Spleen (tissue), 11 donors: ENCODE measurements around the gene ZNF580. TPM values are rescaled to one million over a fixed set of nuclear protein-coding genes. Genes with fewer than 3 reads are reported as not detected.

Source experiments
- DNase-seq: peaks from one replicate; pipeline ENCODE4 v3.0.0-alpha.2; 2020
- H3K27ac ChIP-seq, 8 donors: fragments of 200-600 bp; sonication (generic) in 7 of 8; 1 replicate in 4 of 8; 2 replicates in 4 of 8; pipeline versions ENCODE4 v1.5.0 to v1.8.0; 2016 to 2021; ENCODE audit warnings: inconsistent platforms in 4 of 8, mild to moderate bottlenecking in 4 of 8, moderate library complexity in 1 of 8
- H3K27me3 ChIP-seq, 7 donors: fragments of 200-600 bp; sonication (generic) in 6 of 7; replicated peaks in 1 of 7; 1 replicate in 4 of 7; 2 replicates in 3 of 7; pipeline versions ENCODE4 v1.5.0 to v1.8.0; 2016 to 2021; ENCODE audit warnings: inconsistent platforms in 3 of 7, mild to moderate bottlenecking in 1 of 7
- H3K36me3 ChIP-seq, 6 donors: fragments of 200-600 bp; sonication (generic) in 5 of 6; 1 replicate in 4 of 6; 2 replicates in 2 of 6; pipeline versions ENCODE4 v1.5.0 to v1.8.0; 2016 to 2021; ENCODE audit warnings: inconsistent platforms in 2 of 6
- H3K4me1 ChIP-seq, 6 donors: fragments of 200-600 bp; sonication (generic) in 5 of 6; 1 replicate in 3 of 6; 2 replicates in 3 of 6; pipeline versions ENCODE4 v1.5.0 to v1.8.0; 2016 to 2021; ENCODE audit warnings: inconsistent platforms in 3 of 6
- H3K4me3 ChIP-seq, 8 donors: fragments of 200-600 bp; sonication (generic) in 7 of 8; 1 replicate in 4 of 8; 2 replicates in 4 of 8; pipeline versions ENCODE4 v1.5.0 to v1.8.0; 2016 to 2021; ENCODE audit warnings: inconsistent platforms in 4 of 8, mild to moderate bottlenecking in 4 of 8, moderate library complexity in 2 of 8
- H3K9me3 ChIP-seq, 8 donors: fragments of 200-600 bp; sonication (generic) in 7 of 8; 1 replicate in 4 of 8; 2 replicates in 4 of 8; pipeline versions ENCODE4 v1.5.0 to v1.8.0; 2016 to 2021; ENCODE audit warnings: inconsistent platforms in 4 of 8
- POLR2A ChIP-seq, 3 donors: fragments of 450-650 bp; IDR thresholded peaks; one replicate each; pipeline ENCODE4 v1.5.1; 2017; ENCODE audit warnings: antibody characterized with exemption in 3 of 3, mild to moderate bottlenecking in 1 of 3
- POLR2AphosphoS5 ChIP-seq, 3 donors: sonication (generic); formaldehyde crosslinking; IDR thresholded peaks; one replicate each; pipeline ENCODE4 v1.5.1; 2017; ENCODE audit warnings: antibody characterized with exemption in 3 of 3
- WGBS, 5 donors: extraction: QIAGEN DNeasy Blood & Tissue Kit in 3 of 5; methylation state at CpG; one replicate each; pipeline versions ENCODE4 v1.1.5 to v1.1.7; 2013 to 2018; 5-methylcytosine and 5-hydroxymethylcytosine counted together
- intact Hi-C: fragments of 100-400 bp; cut with DNase I; formaldehyde crosslinking; loops from one replicate; pipeline ENCODE4 v1.15.0; 2023; ENCODE audit warnings: low total_unique reads
- polyA plus RNA-seq, 3 donors: library from polyadenylated mRNA; stranded (reverse); fragments of 200-250 nt; gene quantifications; one replicate each; pipeline ENCODE4 v1.2.1, GENCODE V29; 2013
- total RNA-seq, 7 donors: library from RNA; depleted of rRNA in 3 of 7; stranded (reverse); fragments of >200 nt in 3 of 7; fragmentation: NEBNext Ultra II Directional in 4 of 7; extraction: Animal tissue kit (Norgen Biotek cat#: 25700) in 4 of 7; gene quantifications; one replicate each; pipeline versions ENCODE4 v1.1.0 to v1.2.1, GENCODE V29; 2016 to 2021
- TF ChIP-seq, protein P1 (sequence below), 11 experiments: fragments of 200-600 bp in 7 of 11; fragments of 450-650 bp in 4 of 11; sonication (generic) in 4 of 11; IDR thresholded peaks in 8 of 11; conservative IDR thresholded peaks in 3 of 11; 1 replicate in 7 of 11; 2 replicates in 4 of 11; pipeline versions ENCODE4 v1.4.0 to v1.8.0; 2016 to 2021; ENCODE audit warnings: antibody characterized with exemption in 11 of 11, inconsistent platforms in 4 of 11, mild to moderate bottlenecking in 1 of 11
- donor health status: healthy with polysubstance abuse.
- donor health status: DM: no; HTN: no; CAD: no; lungs with moderate emphysema.
- donor health status: DM: no; HTN: no; CAD: no.
- donor health status: Bipolar disorder and iron deficiency.
- donor health status: healthy.
- donor health status: DM: no; HTN: no; CAD: no.
- donor health status: DM: yes; HTN: yes; CAD: no.

The ZNF580 gene
- total and polyA plus RNA-seq, 10 donors: 18.9 to 58.7 (median 32.5) TPM

DNA sequence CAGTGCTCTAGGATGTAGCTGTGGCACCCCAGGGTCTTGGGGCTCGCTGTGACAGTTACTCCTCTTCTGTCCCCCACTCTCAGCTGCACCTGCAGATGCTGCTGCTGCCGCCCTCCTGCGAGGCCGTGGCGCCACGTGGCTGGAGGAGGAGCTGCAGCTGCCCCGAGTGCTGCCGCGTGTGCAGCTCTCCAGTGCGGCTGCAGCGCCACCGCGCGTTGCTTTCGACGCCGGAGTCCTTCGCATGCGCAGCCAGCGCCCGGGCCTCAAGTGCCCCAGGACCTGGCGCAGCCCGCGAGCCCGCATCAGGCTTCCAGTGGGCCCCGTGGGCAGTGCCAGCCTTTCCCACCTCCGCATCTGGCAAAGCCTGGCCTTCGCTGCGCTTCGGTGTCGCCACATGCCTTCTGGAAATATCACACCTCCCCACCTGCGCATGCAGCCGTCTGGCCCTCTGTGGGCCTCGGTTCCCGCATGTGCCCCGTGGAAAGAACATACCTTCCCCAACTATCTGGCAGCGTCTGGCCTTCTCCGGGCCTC lies 692 bp upstream of the ZNF580 start:
- DNase-seq: peak; percentile 94
- Histone ChIP-seq H3K27me3 (peaks cover 0 to 13% (median 0%) of the 10 kb centered on the region in 7 donors), H3K27ac (peak overlapping the region; percentile 88 to 94 (median 92)), H3K4me1 (peaks cover 42 to 100% (median 86%) of the 10 kb centered on the region in 6 donors), H3K9me3 (no peaks in the 10 kb centered on the region), H3K36me3 (peaks cover 0 to 18% (median 10%) of the 10 kb centered on the region in 6 donors), H3K4me3 (peak overlapping the region in 7 of 8 donors; percentile 70 to 96 (median 82))
- TF ChIP-seq POLR2AphosphoS5 (IDR thresholded peaks at IDR 0.05): peak; percentile 57 to 83 (median 70)
- TF ChIP-seq POLR2A (IDR thresholded peaks at IDR 0.05): peak in 1 of 3 donors; percentile 18
- TF ChIP-seq, protein P1, sequence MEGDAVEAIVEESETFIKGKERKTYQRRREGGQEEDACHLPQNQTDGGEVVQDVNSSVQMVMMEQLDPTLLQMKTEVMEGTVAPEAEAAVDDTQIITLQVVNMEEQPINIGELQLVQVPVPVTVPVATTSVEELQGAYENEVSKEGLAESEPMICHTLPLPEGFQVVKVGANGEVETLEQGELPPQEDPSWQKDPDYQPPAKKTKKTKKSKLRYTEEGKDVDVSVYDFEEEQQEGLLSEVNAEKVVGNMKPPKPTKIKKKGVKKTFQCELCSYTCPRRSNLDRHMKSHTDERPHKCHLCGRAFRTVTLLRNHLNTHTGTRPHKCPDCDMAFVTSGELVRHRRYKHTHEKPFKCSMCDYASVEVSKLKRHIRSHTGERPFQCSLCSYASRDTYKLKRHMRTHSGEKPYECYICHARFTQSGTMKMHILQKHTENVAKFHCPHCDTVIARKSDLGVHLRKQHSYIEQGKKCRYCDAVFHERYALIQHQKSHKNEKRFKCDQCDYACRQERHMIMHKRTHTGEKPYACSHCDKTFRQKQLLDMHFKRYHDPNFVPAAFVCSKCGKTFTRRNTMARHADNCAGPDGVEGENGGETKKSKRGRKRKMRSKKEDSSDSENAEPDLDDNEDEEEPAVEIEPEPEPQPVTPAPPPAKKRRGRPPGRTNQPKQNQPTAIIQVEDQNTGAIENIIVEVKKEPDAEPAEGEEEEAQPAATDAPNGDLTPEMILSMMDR (IDR thresholded peaks at IDR 0.05 in 8 of 11, conservative IDR thresholded peaks at IDR 0.05 in 3 of 11): peak; percentile 5 to 70 (median 58)
- intact Hi-C loops: no loop called here
- 18 to 37% (median 25%) methylated on average over 16 to 38 of the region's 38 CpGs for WGBS, 5 donors

DNA sequence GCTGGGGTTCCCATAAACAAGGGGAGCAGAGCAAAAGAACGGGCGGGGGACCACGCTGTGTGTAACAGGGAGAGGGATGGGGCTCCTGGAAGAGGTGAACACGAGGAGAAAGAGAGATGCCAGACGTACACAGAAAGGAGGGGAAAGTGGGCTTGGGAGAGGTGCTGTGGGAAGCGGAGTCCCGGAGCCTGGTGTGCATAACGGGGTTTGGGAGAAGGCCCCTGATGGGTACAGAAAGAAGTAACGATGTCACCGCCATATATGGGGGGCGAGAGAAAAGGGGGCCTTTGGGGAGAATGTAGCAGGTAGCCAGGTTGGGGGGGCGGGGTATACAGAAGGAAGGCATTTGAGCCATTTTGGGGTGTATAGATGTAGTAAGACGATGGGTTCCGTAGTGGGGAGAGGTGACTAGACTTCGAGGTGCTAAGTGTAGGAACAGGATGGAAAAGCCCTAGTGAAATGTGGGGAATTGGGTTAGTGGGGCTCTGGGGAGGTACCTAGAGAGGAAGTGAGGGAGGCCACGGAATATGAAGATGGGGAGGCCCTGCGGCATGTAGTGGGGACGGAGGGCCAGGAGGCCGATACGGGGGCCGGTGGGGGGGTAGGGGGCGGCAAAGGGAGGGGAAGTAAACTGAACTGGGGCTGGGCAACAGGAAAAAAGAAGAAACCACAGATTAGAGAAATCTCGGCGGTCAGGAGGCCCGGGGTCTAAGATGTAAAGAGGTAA lies 787 bp downstream of the ZNF580 start:
- WGBS, 5 donors: 0 to 2% (median 1%) methylated on average over 25 of the region's 25 CpGs
- H3K36me3 ChIP-seq: peaks cover 0 to 28% (median 17%) of the 10 kb centered on the region in 6 donors
- intact Hi-C loops: no loop called here
- TF ChIP-seq POLR2AphosphoS5 (IDR thresholded peaks at IDR 0.05) (peak in 1 of 3 donors; percentile 2), POLR2A (IDR thresholded peaks at IDR 0.05) (peak in 1 of 3 donors; percentile 20)
- TF ChIP-seq, protein P1 (IDR thresholded peaks at IDR 0.05 in 8 of 11, conservative IDR thresholded peaks at IDR 0.05 in 3 of 11): no peak
- H3K27ac ChIP-seq: peak overlapping the region; percentile 88 to 94 (median 92)
- DNase-seq: no peak
- H3K9me3 ChIP-seq: no peaks in the 10 kb centered on the region
- H3K4me1 ChIP-seq: peaks cover 31 to 100% (median 86%) of the 10 kb centered on the region in 6 donors
- H3K27me3 ChIP-seq: peaks cover 0 to 13% (median 0%) of the 10 kb centered on the region in 7 donors
- H3K4me3 ChIP-seq: peak overlapping the region; percentile 61 to 96 (median 78)

DNA sequence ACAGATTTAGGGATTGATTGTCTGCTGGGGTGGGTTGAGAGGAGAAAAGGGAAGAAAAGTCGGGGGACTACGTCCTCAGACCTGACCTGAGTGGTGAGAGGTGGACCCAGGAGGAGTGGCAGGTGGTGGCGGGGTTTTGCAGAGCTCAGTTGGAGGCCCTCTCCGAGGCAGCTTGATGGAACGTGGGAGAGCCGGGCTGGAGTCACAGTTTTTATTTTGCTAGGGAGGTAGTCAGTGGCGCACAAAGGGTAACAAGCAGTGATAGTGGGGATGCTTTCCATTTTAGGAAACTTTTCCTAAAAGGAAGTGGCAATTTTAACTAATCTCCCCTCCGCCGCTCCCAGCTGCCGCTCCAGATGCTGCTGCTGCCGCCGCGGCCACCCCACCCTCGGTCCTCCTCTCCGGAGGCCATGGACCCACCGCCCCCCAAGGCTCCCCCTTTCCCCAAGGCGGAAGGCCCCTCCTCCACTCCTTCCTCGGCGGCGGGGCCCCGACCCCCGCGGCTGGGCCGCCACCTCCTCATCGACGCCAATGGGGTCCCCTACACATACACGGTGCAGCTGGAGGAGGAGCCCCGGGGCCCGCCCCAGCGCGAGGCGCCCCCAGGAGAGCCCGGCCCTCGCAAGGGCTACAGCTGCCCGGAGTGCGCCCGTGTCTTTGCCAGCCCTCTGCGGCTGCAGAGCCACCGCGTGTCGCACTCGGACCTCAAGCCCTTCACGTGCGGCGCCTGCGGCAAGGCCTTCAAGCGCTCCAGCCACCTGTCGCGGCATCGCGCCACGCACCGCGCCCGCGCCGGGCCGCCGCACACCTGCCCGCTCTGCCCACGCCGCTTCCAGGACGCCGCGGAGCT lies 1.6 kb downstream of the ZNF580 start:
- Histone ChIP-seq H3K4me1 (peaks cover 34 to 100% (median 86%) of the 10 kb centered on the region in 6 donors), H3K27ac (peak overlapping the region; percentile 88 to 94 (median 92)), H3K27me3 (peaks cover 0 to 13% (median 0%) of the 10 kb centered on the region in 7 donors), H3K9me3 (no peaks in the 10 kb centered on the region), H3K36me3 (peaks cover 0 to 28% (median 17%) of the 10 kb centered on the region in 6 donors), H3K4me3 (peak overlapping the region; percentile 61 to 96 (median 78))
- peak; percentile 88 for DNase-seq
- intact Hi-C loops: no loop called here
- WGBS, 5 donors: 0 to 4% (median 2%) methylated on average over 10 to 65 of the region's 65 CpGs
- TF ChIP-seq, protein P1 (IDR thresholded peaks at IDR 0.05 in 8 of 11, conservative IDR thresholded peaks at IDR 0.05 in 3 of 11): no peak
- TF ChIP-seq POLR2A (IDR thresholded peaks at IDR 0.05): no peak
- peak; percentile 51 to 80 (median 77) for TF ChIP-seq POLR2AphosphoS5 (IDR thresholded peaks at IDR 0.05)
